Measurements from ENCODE around the gene TNFRSF4. TPM values are rescaled to one million over a fixed set of nuclear protein-coding genes. Genes with fewer than 3 reads are reported as not detected.

TNFRSF4 gene
- total and polyA plus RNA-seq, 2 donors from 2014 or later, result 3.3 to 5.1 TPM

- Histone ChIP-seq H3K4me1 (ENCODE audit: control insufficient read depth in 2 of 3, insufficient read depth in 2 of 3, low read depth in 1 of 3, low read length in 3 of 3) (no peaks in the 10 kb centered on the region), H3K27me3 (ENCODE audit: control insufficient read depth, insufficient read depth, low read length) (no peaks in the 10 kb centered on the region), H3K4me3 (ENCODE audit: low read length in 3 of 3) (no peak within 1 kb of the TSS), H3K9ac (ENCODE audit: low read length in 3 of 3) (no peak within 1 kb of the TSS), H3K27ac (ENCODE audit: low read depth in 2 of 2, low read length in 2 of 2) (no peak within 1 kb of the TSS), H3K9me3 (ENCODE audit: control insufficient read depth in 2 of 3, insufficient read depth in 1 of 3, low read length in 3 of 3) (no peaks in the 10 kb centered on the region), H3K36me3 (ENCODE audit: control insufficient read depth in 2 of 3, insufficient read depth in 3 of 3, low read length in 3 of 3) (no peaks in the 10 kb centered on the region)
- DNase-seq, result peak in 3 of 5 donors; percentile 32 to 72 (median 63)
- TF ChIP-seq CTCF (IDR thresholded peaks at IDR 0.05; ENCODE audit: borderline replicate concordance, extremely low read depth, insufficient read depth), result no peak
- intact Hi-C loops (cut with DNase I), result no loop called here
- no peak for FAIRE-seq
Observed at GRCh38 chr1:1246577-1247340, 32.8 kb upstream of the TNFRSF4 start, which contains the start of gene C1QTNF12. Gene C1QTNF12 (minus strand): TSS chr1:1246722. CDS start chr1:1246690, 32 bp downstream.

GRCh38 chr1:1245817-1246576 is 32.0 kb upstream of the TNFRSF4 start:
- H3K4me3 ChIP-seq (ENCODE audit: low read length in 3 of 3), result no peak overlapping the region
- no peak overlapping the region for H3K27ac ChIP-seq (ENCODE audit: low read depth in 2 of 2, low read length in 2 of 2)
- H3K9ac ChIP-seq (ENCODE audit: low read length in 3 of 3), result no peak overlapping the region
- peak in 1 of 5 donors; percentile 65 for DNase-seq
- no peaks in the 10 kb centered on the region for H3K9me3 ChIP-seq (ENCODE audit: control insufficient read depth in 2 of 3, insufficient read depth in 1 of 3, low read length in 3 of 3)
- intact Hi-C loops (cut with DNase I), result no loop called here
- H3K4me1 ChIP-seq (ENCODE audit: control insufficient read depth in 2 of 3, insufficient read depth in 2 of 3, low read depth in 1 of 3, low read length in 3 of 3), result no peaks in the 10 kb centered on the region
- no peak for TF ChIP-seq CTCF (IDR thresholded peaks at IDR 0.05; ENCODE audit: borderline replicate concordance, extremely low read depth, insufficient read depth)
- H3K36me3 ChIP-seq (ENCODE audit: control insufficient read depth in 2 of 3, insufficient read depth in 3 of 3, low read length in 3 of 3), result no peaks in the 10 kb centered on the region
- no peaks in the 10 kb centered on the region for H3K27me3 ChIP-seq (ENCODE audit: control insufficient read depth, insufficient read depth, low read length)
- no peak for FAIRE-seq

GRCh38 chr1:1245178-1245816 is 31.3 kb upstream of the TNFRSF4 start:
- intact Hi-C loops (cut with DNase I), result no loop called here
- peak in 2 of 5 donors; percentile 13 to 66 for DNase-seq
- TF ChIP-seq CTCF (IDR thresholded peaks at IDR 0.05; ENCODE audit: borderline replicate concordance, extremely low read depth, insufficient read depth), result no peak
- Histone ChIP-seq H3K4me1 (ENCODE audit: control insufficient read depth in 2 of 3, insufficient read depth in 2 of 3, low read depth in 1 of 3, low read length in 3 of 3) (no peaks in the 10 kb centered on the region), H3K36me3 (ENCODE audit: control insufficient read depth in 2 of 3, insufficient read depth in 3 of 3, low read length in 3 of 3) (no peaks in the 10 kb centered on the region), H3K27me3 (ENCODE audit: control insufficient read depth, insufficient read depth, low read length) (no peaks in the 10 kb centered on the region), H3K9me3 (ENCODE audit: control insufficient read depth in 2 of 3, insufficient read depth in 1 of 3, low read length in 3 of 3) (no peaks in the 10 kb centered on the region), H3K4me3 (ENCODE audit: low read length in 3 of 3) (no peak overlapping the region), H3K27ac (ENCODE audit: low read depth in 2 of 2, low read length in 2 of 2) (no peak overlapping the region), H3K9ac (ENCODE audit: low read length in 3 of 3) (no peak overlapping the region)
- no peak for FAIRE-seq
